ENCODE results near the gene LRRTM2.
A peak's percentile ranks its signal among the peaks of the same experiment; 100 is the strongest.

LRRTM2 gene

GRCh38 chr5:138912093-138912492 lies 37.0 kb upstream of the LRRTM2 start:
- no peak for ATAC-seq
- no peak for TF ChIP-seq POU6F1 (CRISPR knock-in tag; IDR thresholded peaks at IDR 0.05; ENCODE audit: borderline replicate concordance, low read depth)
- no peak for TF ChIP-seq TSHZ2 (CRISPR knock-in tag; IDR thresholded peaks at IDR 0.05)
- TF ChIP-seq GLIS3 (CRISPR knock-in tag; IDR thresholded peaks at IDR 0.05) = no peak
- no peak for TF ChIP-seq ZNF70 (CRISPR knock-in tag; IDR thresholded peaks at IDR 0.05)
- TF ChIP-seq CSDC2 (CRISPR knock-in tag; IDR thresholded peaks at IDR 0.05) = no peak
- no peak for TF ChIP-seq ZFP30 (CRISPR knock-in tag; IDR thresholded peaks at IDR 0.05)
- TF ChIP-seq PATZ1 (CRISPR knock-in tag; IDR thresholded peaks at IDR 0.05; ENCODE audit: borderline replicate concordance) = no peak
- TF ChIP-seq ZFP3 (CRISPR knock-in tag; IDR thresholded peaks at IDR 0.05) = no peak
- TF ChIP-seq TOX (CRISPR knock-in tag; IDR thresholded peaks at IDR 0.05; ENCODE audit: borderline replicate concordance) = no peak
- TF ChIP-seq SNAI2 (CRISPR knock-in tag; IDR thresholded peaks at IDR 0.05) = no peak
- no peak for TF ChIP-seq ZC3H10 (CRISPR knock-in tag; IDR thresholded peaks at IDR 0.05)
- TF ChIP-seq CREB5 (CRISPR knock-in tag; IDR thresholded peaks at IDR 0.05; ENCODE audit: low read depth) = no peak
- TF ChIP-seq OSR1 (CRISPR knock-in tag; IDR thresholded peaks at IDR 0.05) = no peak
- no peak for TF ChIP-seq ZNF565 (CRISPR knock-in tag; conservative IDR thresholded peaks at IDR 0.05; ENCODE audit: low read depth)
- no peak for TF ChIP-seq ARNTL (CRISPR knock-in tag; IDR thresholded peaks at IDR 0.05; ENCODE audit: borderline replicate concordance, low read depth)
- TF ChIP-seq ISL1 (CRISPR knock-in tag; IDR thresholded peaks at IDR 0.05) = no peak
- TF ChIP-seq BACH2 (CRISPR knock-in tag; IDR thresholded peaks at IDR 0.05; ENCODE audit: borderline replicate concordance) = no peak
- no peak for TF ChIP-seq RARB (CRISPR knock-in tag; IDR thresholded peaks at IDR 0.05)

- ATAC-seq = peak; percentile 33; the same call in 2 of the 3 replicates
- TF ChIP-seq ZNF565 (CRISPR knock-in tag; conservative IDR thresholded peaks at IDR 0.05; ENCODE audit: low read depth) = no peak
- TF ChIP-seq ISL1 (CRISPR knock-in tag; IDR thresholded peaks at IDR 0.05) = peak; percentile 58
- no peak for TF ChIP-seq ZC3H10 (CRISPR knock-in tag; IDR thresholded peaks at IDR 0.05)
Measured at GRCh38 chr5:138911441-138911840, 36.3 kb upstream of the LRRTM2 start.

GRCh38 chr5:138910546-138911185 lies 35.5 kb upstream of the LRRTM2 start:
- no peak for ATAC-seq
- no peak for TF ChIP-seq SNAI2 (CRISPR knock-in tag; IDR thresholded peaks at IDR 0.05)
- TF ChIP-seq ZC3H10 (CRISPR knock-in tag; IDR thresholded peaks at IDR 0.05) = no peak
- no peak for TF ChIP-seq ARNTL (CRISPR knock-in tag; IDR thresholded peaks at IDR 0.05; ENCODE audit: borderline replicate concordance, low read depth)

GRCh38 chr5:138909734-138910133 lies 34.6 kb upstream of the LRRTM2 start:
- no peak for ATAC-seq
- TF ChIP-seq ZNF70 (CRISPR knock-in tag; IDR thresholded peaks at IDR 0.05) = no peak
- TF ChIP-seq GLIS3 (CRISPR knock-in tag; IDR thresholded peaks at IDR 0.05) = no peak
- no peak for TF ChIP-seq ARNTL (CRISPR knock-in tag; IDR thresholded peaks at IDR 0.05; ENCODE audit: borderline replicate concordance, low read depth)
- no peak for TF ChIP-seq ESRRG (CRISPR knock-in tag; IDR thresholded peaks at IDR 0.05)
- TF ChIP-seq PPARA (CRISPR knock-in tag; IDR thresholded peaks at IDR 0.05; ENCODE audit: borderline replicate concordance) = no peak
- no peak for TF ChIP-seq CSRNP3 (CRISPR knock-in tag; IDR thresholded peaks at IDR 0.05)
- TF ChIP-seq ZNF8 (CRISPR knock-in tag; IDR thresholded peaks at IDR 0.05) = no peak
- no peak for TF ChIP-seq TOX (CRISPR knock-in tag; IDR thresholded peaks at IDR 0.05; ENCODE audit: borderline replicate concordance)
- no peak for TF ChIP-seq TSHZ2 (CRISPR knock-in tag; IDR thresholded peaks at IDR 0.05)
- no peak for TF ChIP-seq POU6F1 (CRISPR knock-in tag; IDR thresholded peaks at IDR 0.05; ENCODE audit: borderline replicate concordance, low read depth)
